Natural killer cell (primary cell): ENCODE measurements around the gene DIP2A. TPM values are rescaled to one million over a fixed set of nuclear protein-coding genes. Genes with fewer than 3 reads are reported as not detected.

Experiments
- ATAC-seq, 3 donors: fragments of 150-1000 bp in 2 of 3; fragments of 200-7000 bp in 1 of 3; cut with Tn5 transposase; 1 replicate in 1 of 3; 2 replicates in 2 of 3; pipeline ENCODE4 v1.10.0; 2021; ENCODE audit warnings: mild to moderate bottlenecking in 2 of 3, moderate library complexity in 2 of 3
- DNase-seq, 2 donors: peaks; one replicate each; pipeline versions ENCODE4 v3.0.0 to v3.0.0-alpha.2; 2013 to 2021; ENCODE audit warnings: mixed read lengths in 1 of 2
- H3K27ac ChIP-seq: one replicate; pipeline ENCODE4 v1.5.1; 2013; ENCODE audit warnings: mild to moderate bottlenecking, low read length
- H3K27me3 ChIP-seq: one replicate; pipeline ENCODE4 v1.6.1; 2013; ENCODE audit warnings: low read length; ENCODE audit not compliant: control insufficient read depth, insufficient read depth
- H3K36me3 ChIP-seq: one replicate; pipeline ENCODE4 v1.6.1; 2013; ENCODE audit warnings: low read length; ENCODE audit not compliant: control insufficient read depth, insufficient read depth
- H3K4me1 ChIP-seq: one replicate; pipeline ENCODE4 v1.6.1; 2013; ENCODE audit warnings: low read length; ENCODE audit not compliant: control insufficient read depth, insufficient read depth
- H3K4me3 ChIP-seq: one replicate; pipeline ENCODE4 v1.5.1; 2013; ENCODE audit warnings: low read length
- H3K9me3 ChIP-seq: one replicate; pipeline ENCODE4 v1.6.1; 2013; ENCODE audit warnings: low read length; ENCODE audit not compliant: control insufficient read depth, insufficient read depth
- H3K27ac Mint-ChIP-seq, 2 donors: one replicate each; pipeline ENCODE4 v1.8.0; 2022; ENCODE audit warnings: mild to moderate bottlenecking in 2 of 2, mixed read lengths in 2 of 2, moderate library complexity in 1 of 2
- H3K27me3 Mint-ChIP-seq, 2 donors: one replicate each; pipeline ENCODE4 v1.8.0; 2022; ENCODE audit warnings: low read depth in 2 of 2, mixed read lengths in 2 of 2
- H3K36me3 Mint-ChIP-seq: one replicate; pipeline ENCODE4 v1.8.0; 2022; ENCODE audit warnings: mixed read lengths
- H3K4me1 Mint-ChIP-seq, 2 donors: one replicate each; pipeline ENCODE4 v1.8.0; 2022; ENCODE audit warnings: mixed read lengths in 2 of 2
- H3K4me3 Mint-ChIP-seq: one replicate; pipeline ENCODE4 v1.8.0; 2022; ENCODE audit warnings: mild to moderate bottlenecking, moderate library complexity, mixed read lengths
- H3K9me3 Mint-ChIP-seq, 2 donors: one replicate each; pipeline ENCODE4 v1.8.0; 2022; ENCODE audit warnings: mixed read lengths in 2 of 2
- CTCF ChIP-seq: fragments of 200-600 bp; IDR thresholded peaks from one replicate; pipeline ENCODE4 v1.8.0; 2022; ENCODE audit warnings: antibody characterized with exemption
- WGBS: methylation state at CpG from one replicate; pipeline ENCODE4 v1.1.7; 2013; ENCODE audit warnings: missing lambda C conversion rate; ENCODE audit not compliant: insufficient coverage; 5-methylcytosine and 5-hydroxymethylcytosine counted together
- intact Hi-C: fragments of 100-400 bp; cut with micrococcal nuclease; formaldehyde crosslinking; loops from one replicate; pipeline ENCODE4 v1.14.2; 2022
- total RNA-seq, 4 donors: library from RNA; stranded (reverse); fragments of 120-200 nt in 1 of 4; gene quantifications; one replicate each; pipeline versions ENCODE4 v1.2.3 to v1.2.4, GENCODE V29; 2013 to 2022

Gene DIP2A
- total RNA-seq, 3 donors from 2014 or later (not counting 1 experiment from before 2014, with no cell fraction given) = 166 to 308 (median 170) TPM

GRCh38 chr21:46489162-46489663, 30.5 kb downstream of the DIP2A start:
- Histone ChIP-seq H3K9me3 (peaks cover 2% of the 10 kb centered on the region), H3K4me3 (no peak overlapping the region), H3K27me3 (no peaks in the 10 kb centered on the region), H3K4me1 (peaks cover under 1% of the 10 kb centered on the region), H3K36me3 (peaks cover 35% of the 10 kb centered on the region), H3K27ac (no peak overlapping the region)
- WGBS = 93% methylated on average over 6 of the region's 6 CpGs
- intact Hi-C loops = no loop called here
- DNase-seq (no peak), ATAC-seq (peak in 1 of 3 donors; percentile 10)
- Mint-ChIP-seq H3K9me3 (no peaks in the 10 kb centered on the region), H3K27me3 (no peaks in the 10 kb centered on the region), H3K4me1 (peaks cover 36 to 46% of the 10 kb centered on the region in 2 donors), H3K27ac (peak overlapping the region in 1 of 2 donors; percentile 75), H3K36me3 (peaks cover 18% of the 10 kb centered on the region), H3K4me3 (no peak overlapping the region)
- no peak for TF ChIP-seq CTCF

- no peak for TF ChIP-seq CTCF
- Mint-ChIP-seq H3K36me3 (peaks cover 18% of the 10 kb centered on the region), H3K27me3 (no peaks in the 10 kb centered on the region), H3K4me1 (peaks cover 36 to 45% of the 10 kb centered on the region in 2 donors), H3K4me3 (no peak overlapping the region), H3K9me3 (no peaks in the 10 kb centered on the region), H3K27ac (peak overlapping the region in 1 of 2 donors; percentile 75)
- H3K9me3 ChIP-seq = peaks cover 2% of the 10 kb centered on the region
- no peak overlapping the region for H3K27ac ChIP-seq
- DNase-seq (no peak), ATAC-seq (no peak)
- intact Hi-C loops = no loop called here
- H3K27me3 ChIP-seq = no peaks in the 10 kb centered on the region
- peaks cover 41% of the 10 kb centered on the region for H3K36me3 ChIP-seq
- no peak overlapping the region for H3K4me3 ChIP-seq
- H3K4me1 ChIP-seq = no peaks in the 10 kb centered on the region
- WGBS = 98% methylated on average over 10 of the region's 10 CpGs
Measured at GRCh38 chr21:46489800-46490199, 31.1 kb downstream of the DIP2A start.

GRCh38 chr21:46491553-46491952, 32.9 kb downstream of the DIP2A start:
- intact Hi-C loops = no loop called here
- ATAC-seq (no peak), DNase-seq (no peak)
- Histone ChIP-seq H3K27me3 (no peaks in the 10 kb centered on the region), H3K36me3 (peaks cover 46% of the 10 kb centered on the region), H3K27ac (no peak overlapping the region), H3K9me3 (peaks cover 2% of the 10 kb centered on the region), H3K4me3 (no peak overlapping the region), H3K4me1 (no peaks in the 10 kb centered on the region)
- peak overlapping the region; percentile 6 to 8 for H3K27ac Mint-ChIP-seq
- H3K4me1 Mint-ChIP-seq = peaks cover 27 to 45% of the 10 kb centered on the region in 2 donors
- peaks cover 15% of the 10 kb centered on the region for H3K36me3 Mint-ChIP-seq
- TF ChIP-seq CTCF = no peak
- H3K27me3 Mint-ChIP-seq = no peaks in the 10 kb centered on the region
- WGBS = 95% methylated on average over 2 of the region's 3 CpGs
- H3K4me3 Mint-ChIP-seq = no peak overlapping the region
- no peaks in the 10 kb centered on the region for H3K9me3 Mint-ChIP-seq

GRCh38 chr21:46492851-46493250, 34.2 kb downstream of the DIP2A start:
- intact Hi-C loops = no loop called here
- no peaks in the 10 kb centered on the region for H3K4me1 ChIP-seq
- peaks cover 2% of the 10 kb centered on the region for H3K9me3 ChIP-seq
- no peak overlapping the region for H3K4me3 ChIP-seq
- no peak for TF ChIP-seq CTCF
- H3K27me3 Mint-ChIP-seq = no peaks in the 10 kb centered on the region
- no peak overlapping the region for H3K27ac ChIP-seq
- no peaks in the 10 kb centered on the region for H3K27me3 ChIP-seq
- H3K36me3 Mint-ChIP-seq = peaks cover 9% of the 10 kb centered on the region
- H3K9me3 Mint-ChIP-seq = no peaks in the 10 kb centered on the region
- H3K27ac Mint-ChIP-seq = peak overlapping the region; percentile 6 to 8
- no peak overlapping the region for H3K4me3 Mint-ChIP-seq
- peaks cover 50% of the 10 kb centered on the region for H3K36me3 ChIP-seq
- no peak for ATAC-seq
- peaks cover 21 to 38% of the 10 kb centered on the region in 2 donors for H3K4me1 Mint-ChIP-seq
- DNase-seq = no peak
- WGBS = 96% methylated on average over 4 of the region's 5 CpGs
